OCI-LY1 (cell line): ENCODE results near the gene FDX1.

ENCODE experiments used
- EZH2 ChIP-seq: fragments of 200-600 bp; sonication (generic), shearing (Covaris generic); IDR thresholded peaks from 2 replicates; pipeline ENCODE4 v1.8.0; 2017; ENCODE audit warnings: borderline replicate concordance, mixed run types, mild to moderate bottlenecking, antibody characterized with exemption, low read length, moderate library complexity, mixed read lengths
- TF ChIP-seq, protein P1 (sequence below): fragments of 200-600 bp; sonication (generic), shearing (Covaris generic); IDR thresholded peaks from 2 replicates; pipeline ENCODE4 v1.5.1; 2017; ENCODE audit warnings: mild to moderate bottlenecking, antibody characterized with exemption, low read length, moderate library complexity, mixed read lengths

DNA sequence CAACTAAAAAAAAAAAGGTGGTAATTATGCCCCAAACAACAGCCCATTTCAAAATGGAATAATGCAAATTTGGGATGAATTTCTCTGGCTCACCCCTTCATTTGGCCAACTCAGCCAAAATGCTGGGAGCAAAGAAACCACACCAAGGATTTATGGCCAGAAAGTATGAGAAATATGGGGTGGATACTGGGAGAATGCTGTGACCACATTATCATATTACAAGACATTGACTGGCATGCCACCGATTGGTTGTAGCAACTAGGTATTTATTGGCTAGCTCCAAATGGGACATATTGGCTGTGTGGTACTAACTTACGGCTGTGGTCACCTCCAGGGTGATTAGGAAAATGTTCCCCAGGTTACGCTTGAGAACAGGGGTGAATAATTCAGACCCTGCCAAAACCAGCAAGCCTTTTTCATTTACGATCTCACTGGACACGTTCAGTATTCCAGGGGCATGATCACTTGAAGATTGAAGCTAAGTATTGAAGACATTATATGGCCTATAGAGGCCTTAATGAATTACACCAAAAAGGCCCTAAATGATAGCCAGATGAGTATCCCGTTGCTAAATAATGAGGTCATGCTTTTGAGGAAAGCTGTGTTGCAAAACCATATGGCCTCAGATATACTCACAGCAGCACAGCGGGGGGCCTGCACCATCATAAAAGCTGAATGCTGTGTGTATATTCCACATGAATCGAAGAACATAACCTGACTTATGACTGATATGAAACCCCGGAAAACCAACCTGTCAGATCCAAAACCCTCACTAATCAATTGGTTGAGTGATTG is 3.8 kb upstream of the FDX1 start:
- no peak for TF ChIP-seq EZH2
- TF ChIP-seq, protein P1, sequence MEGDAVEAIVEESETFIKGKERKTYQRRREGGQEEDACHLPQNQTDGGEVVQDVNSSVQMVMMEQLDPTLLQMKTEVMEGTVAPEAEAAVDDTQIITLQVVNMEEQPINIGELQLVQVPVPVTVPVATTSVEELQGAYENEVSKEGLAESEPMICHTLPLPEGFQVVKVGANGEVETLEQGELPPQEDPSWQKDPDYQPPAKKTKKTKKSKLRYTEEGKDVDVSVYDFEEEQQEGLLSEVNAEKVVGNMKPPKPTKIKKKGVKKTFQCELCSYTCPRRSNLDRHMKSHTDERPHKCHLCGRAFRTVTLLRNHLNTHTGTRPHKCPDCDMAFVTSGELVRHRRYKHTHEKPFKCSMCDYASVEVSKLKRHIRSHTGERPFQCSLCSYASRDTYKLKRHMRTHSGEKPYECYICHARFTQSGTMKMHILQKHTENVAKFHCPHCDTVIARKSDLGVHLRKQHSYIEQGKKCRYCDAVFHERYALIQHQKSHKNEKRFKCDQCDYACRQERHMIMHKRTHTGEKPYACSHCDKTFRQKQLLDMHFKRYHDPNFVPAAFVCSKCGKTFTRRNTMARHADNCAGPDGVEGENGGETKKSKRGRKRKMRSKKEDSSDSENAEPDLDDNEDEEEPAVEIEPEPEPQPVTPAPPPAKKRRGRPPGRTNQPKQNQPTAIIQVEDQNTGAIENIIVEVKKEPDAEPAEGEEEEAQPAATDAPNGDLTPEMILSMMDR = no peak
